Measurements from ENCODE around the gene OR1J1.
A peak's percentile ranks its signal among the peaks of the same experiment; 100 is the strongest.

OR1J1 gene

GRCh38 chr9:122456123-122456522, 21.6 kb downstream of the OR1J1 start:
- no peak overlapping the region for H3K4me3 ChIP-seq (ENCODE audit: low read depth, low read length)
- no peak for TF ChIP-seq CTCF (IDR thresholded peaks at IDR 0.05; ENCODE audit: low read depth, low read length, missing control alignments)
- in situ Hi-C loops (cut with HindIII; ENCODE audit: low sequenced_read_pairs), result no loop called here
- DNase-seq (ENCODE audit: low read depth), result no peak

DNA sequence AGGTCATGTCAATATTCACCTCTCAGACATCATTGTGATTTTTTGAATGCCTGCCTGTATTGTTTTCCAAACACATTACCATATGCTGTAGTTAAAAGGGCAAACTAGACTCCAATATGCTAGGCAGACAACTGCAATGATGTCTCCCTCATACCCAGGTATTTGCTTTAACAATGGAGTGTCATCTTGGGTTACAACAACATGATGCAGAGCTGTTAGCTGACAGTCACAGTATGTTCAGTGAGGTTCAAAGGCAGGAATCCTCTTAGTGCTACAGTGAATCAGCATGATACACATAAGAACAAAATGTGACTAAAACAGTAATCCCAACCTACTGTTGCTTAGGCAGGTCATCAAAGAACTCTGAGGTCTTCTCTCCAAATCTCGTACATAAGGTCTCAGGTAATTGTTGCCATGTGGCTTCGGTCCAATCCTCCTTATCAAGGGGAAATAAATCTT, 24.0 kb downstream of the OR1J1 start:
- in situ Hi-C loops (cut with HindIII; ENCODE audit: low sequenced_read_pairs), result no loop called here
- H3K4me3 ChIP-seq (ENCODE audit: low read depth, low read length), result no peak overlapping the region
- no peak for TF ChIP-seq CTCF (IDR thresholded peaks at IDR 0.05; ENCODE audit: low read depth, low read length, missing control alignments)
- DNase-seq (ENCODE audit: low read depth), result no peak

DNA sequence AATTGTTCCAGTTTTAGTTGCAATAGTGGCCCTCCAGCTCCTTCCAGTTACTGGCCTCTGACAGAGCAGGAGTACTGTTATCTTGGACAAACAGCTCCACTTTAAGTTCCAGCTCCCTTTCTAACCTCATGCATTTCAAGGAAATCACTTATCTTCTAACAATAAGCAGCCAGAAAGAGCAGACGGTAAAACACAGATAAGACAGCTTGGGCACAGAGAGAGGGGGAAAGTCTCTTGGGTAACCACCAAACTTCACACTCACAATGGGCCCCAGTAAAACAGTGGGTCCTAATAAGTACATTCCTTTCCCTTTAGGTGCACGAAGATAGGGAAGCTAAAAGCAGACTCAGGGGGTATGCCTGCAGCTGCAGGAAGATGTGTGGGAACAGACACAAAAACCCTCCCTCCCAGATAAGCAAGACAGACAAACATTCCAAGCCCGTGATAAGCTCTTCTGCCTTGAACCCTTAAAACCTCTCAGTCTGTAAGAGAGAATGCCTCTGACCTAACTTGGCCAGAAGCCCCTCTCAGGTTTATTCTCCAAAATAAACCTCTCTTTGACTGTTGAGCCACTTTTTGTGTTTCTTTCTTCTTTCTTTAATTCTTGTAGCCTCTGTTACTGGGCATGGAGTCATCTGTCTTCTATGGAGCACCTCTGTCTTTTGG, 30.8 kb downstream of the OR1J1 start:
- no peak overlapping the region for H3K4me3 ChIP-seq (ENCODE audit: low read depth, low read length)
- TF ChIP-seq CTCF (IDR thresholded peaks at IDR 0.05; ENCODE audit: low read depth, low read length, missing control alignments), result no peak
- in situ Hi-C loops (cut with HindIII; ENCODE audit: low sequenced_read_pairs), result no loop called here
- DNase-seq (ENCODE audit: low read depth), result no peak

DNA sequence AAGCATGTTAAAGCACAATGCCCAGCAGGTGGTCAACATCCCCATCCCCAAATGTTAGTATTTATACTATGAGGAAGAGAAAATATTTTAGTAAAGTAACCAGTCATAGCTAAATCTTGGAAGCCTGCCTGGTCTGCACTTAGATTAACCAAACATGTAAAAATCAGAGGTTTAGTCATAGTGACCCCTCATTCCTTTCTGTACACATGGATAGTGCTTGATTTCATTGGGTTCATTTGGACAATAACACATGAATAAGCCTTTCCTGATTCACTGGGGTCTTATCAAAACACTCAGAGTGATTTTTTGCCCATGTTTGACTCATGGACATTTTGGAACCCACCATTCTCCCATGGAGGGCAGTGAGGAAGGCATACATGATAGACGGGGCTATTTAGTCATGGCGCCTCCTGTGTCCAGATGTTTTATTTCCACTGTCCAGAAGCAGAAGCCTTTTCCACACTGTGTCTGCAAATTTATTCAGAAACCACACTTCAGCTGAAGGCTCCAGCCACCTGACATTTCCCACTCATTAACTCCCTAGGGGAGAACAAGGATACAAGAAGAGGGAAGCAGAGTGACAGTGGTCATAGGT, 32.5 kb downstream of the OR1J1 start:
- TF ChIP-seq CTCF (IDR thresholded peaks at IDR 0.05; ENCODE audit: low read depth, low read length, missing control alignments), result no peak
- in situ Hi-C loops (cut with HindIII; ENCODE audit: low sequenced_read_pairs), result no loop called here
- H3K4me3 ChIP-seq (ENCODE audit: low read depth, low read length), result no peak overlapping the region
- peak; percentile 31 for DNase-seq (ENCODE audit: low read depth)

DNA sequence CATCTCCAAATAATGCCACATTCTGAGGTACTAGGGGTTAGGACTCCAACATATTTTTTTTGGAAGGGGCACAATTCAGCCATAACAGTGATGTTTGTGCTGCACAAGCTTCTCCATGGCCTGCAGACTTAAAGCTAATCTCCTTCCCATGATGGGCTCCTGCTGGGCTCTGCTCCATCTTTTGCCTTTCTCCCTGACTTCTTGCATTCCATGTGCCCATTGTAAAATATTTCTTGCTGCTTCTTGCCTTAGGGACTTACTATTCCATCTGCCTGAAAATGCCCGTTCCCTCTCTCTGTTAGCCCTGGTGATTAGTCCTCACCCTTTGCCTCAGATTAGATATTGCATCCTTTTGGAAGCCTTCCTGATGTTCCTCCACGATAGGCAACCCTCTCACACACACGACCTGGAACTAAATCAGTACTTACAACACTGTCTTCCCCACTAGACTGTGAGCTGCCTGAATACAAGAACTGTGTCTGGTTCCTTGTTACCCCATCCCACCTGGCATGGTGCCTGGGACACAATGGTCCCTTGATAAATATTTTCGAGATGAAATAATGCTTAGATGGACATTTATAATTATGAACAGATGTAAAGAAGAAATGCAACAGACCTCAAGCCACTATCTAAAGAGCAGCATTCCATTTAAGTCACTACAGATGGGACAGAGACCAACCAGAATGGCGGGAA, 33.5 kb downstream of the OR1J1 start:
- no peak for DNase-seq (ENCODE audit: low read depth)
- in situ Hi-C loops (cut with HindIII; ENCODE audit: low sequenced_read_pairs), result no loop called here
- no peak overlapping the region for H3K4me3 ChIP-seq (ENCODE audit: low read depth, low read length)
- TF ChIP-seq CTCF (IDR thresholded peaks at IDR 0.05; ENCODE audit: low read depth, low read length, missing control alignments), result no peak

DNA sequence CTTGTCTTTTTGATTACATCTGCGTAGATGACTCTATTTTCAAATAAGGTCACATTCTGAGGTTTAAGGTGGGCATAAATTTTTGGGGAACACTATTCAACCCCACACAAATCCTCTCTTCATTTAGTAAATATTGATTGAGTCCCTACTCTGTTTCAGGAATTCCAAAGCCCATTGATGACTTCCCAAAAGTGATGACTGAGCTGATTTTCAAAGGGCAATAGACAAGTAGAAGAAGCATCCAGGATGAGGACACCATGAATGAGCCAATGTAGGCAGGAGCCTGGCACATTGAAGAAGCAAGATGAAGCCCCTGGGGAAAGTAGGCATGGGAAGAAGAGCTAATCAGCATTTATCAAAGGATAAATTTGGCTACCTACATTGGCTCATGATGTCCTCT, 35.2 kb downstream of the OR1J1 start:
- no peak overlapping the region for H3K4me3 ChIP-seq (ENCODE audit: low read depth, low read length)
- DNase-seq (ENCODE audit: low read depth), result no peak
- in situ Hi-C loops (cut with HindIII; ENCODE audit: low sequenced_read_pairs), result no loop called here
- TF ChIP-seq CTCF (IDR thresholded peaks at IDR 0.05; ENCODE audit: low read depth, low read length, missing control alignments), result no peak

All from astrocyte of the cerebellum (primary cell).